Middle frontal gyrus (tissue), 1 donor: Measurements from ENCODE around the gene NOS1.
A peak's percentile ranks its signal among the peaks of the same experiment; 100 is the strongest.
"Not testable (repeated sequence)": the region's sequence is repeated elsewhere in the genome, so short reads cannot be mapped to it uniquely, and the experiment has no call there.

Experiments used
- DNase-seq: peaks from one replicate; pipeline ENCODE4 v3.0.0-alpha.2; 2015; ENCODE audit warnings: low spot score; ENCODE audit errors: extremely low spot score

The NOS1 gene

DNA sequence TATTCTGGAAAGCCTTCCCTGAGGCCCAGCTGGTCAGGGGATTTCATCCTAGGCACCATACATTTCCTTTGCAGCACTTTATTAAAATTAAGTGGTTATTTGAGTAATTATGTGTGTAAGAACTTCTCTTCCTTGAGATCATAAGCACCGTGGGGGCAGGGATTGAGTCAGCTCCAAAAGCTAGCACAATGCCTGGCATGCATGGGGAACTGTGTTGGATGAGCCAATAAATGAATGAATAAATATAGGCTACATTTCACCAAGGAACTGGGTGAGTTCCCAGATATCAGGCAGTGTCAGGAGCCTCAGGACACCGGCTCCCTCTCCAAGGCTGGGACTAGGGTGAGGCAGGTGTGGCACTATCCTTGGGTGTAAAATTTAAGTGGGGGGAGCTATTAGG, 88.3 kb downstream of the NOS1 start:
- no peak for DNase-seq

- DNase-seq = no peak
Measured at GRCh38 chr12:117272690-117273089, 88.7 kb downstream of the NOS1 start.

DNA sequence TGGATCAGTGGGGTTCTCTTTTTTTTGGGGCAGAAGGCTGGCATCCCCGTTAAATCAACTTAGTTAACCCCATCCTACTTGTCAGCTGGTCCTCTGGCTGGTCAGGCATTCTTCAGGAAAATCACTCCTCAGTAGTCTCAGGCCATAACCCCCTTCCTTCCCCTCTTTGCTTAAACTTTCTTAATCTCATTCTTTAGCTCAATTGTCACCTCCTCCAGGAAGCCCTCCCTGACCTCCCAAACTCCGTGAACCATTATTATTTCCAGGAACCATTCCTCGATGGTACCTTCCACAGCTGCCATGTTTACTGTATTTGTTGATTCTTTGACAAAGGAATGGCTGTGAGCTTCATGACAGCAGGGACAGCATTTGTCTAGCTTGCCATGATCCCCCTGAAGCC, 98.7 kb downstream of the NOS1 start:
- no peak for DNase-seq

DNA sequence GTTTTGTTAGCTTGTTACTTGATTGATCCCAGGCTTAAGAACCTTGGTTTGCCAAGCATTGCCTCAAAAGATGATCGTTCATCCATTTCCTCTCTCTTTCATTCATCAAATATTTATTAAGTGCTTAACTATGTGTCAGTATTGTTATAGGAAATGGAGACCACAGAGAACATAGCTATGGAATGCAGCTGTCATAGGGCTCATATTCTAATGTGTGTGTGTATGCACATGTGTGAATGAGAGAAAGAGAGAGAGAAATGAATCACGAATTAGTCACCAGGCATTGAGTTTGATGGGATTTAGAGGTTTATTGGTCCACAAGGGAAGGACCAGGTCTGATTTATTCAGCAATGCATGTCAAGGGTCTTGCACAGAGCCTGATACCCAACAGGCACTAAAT, 100.2 kb downstream of the NOS1 start:
- DNase-seq = no peak

GRCh38 chr12:117255386-117255785, 106.0 kb downstream of the NOS1 start:
- no peak for DNase-seq

GRCh38 chr12:117243488-117243887, 117.9 kb downstream of the NOS1 start:
- DNase-seq = no peak

GRCh38 chr12:117241697-117242096, 119.7 kb downstream of the NOS1 start:
- no peak for DNase-seq

DNA sequence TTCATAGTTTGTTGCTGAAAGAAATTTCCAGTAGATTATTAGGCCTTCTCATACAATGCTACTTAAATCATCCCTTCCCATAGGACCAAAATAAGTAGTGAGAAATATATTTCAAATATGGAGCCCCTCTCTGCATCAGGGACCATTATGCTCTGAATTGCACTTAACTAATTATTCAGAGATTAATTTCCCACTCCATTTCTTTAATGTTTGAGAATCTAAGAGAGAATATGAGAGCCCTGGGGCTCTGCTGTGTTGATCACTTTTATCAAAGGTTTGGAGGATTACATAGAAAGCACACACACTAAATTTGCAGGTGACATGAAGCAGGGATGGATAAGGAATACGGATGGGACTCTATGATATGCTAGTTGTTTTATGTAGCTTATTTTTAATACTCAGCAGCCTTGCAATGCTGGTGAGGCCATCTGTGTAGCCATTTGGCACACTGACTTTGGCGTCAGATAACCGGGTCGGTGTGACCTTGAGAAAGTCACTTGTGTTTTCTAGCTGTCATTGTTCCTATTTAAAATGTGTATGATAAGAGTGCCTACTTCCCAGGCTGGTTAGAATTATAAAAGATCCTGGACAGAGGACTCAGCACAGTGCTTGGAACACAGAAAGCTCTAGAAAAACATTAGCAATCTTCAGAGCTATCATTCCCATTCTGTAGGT, 121.2 kb downstream of the NOS1 start:
- DNase-seq = no peak

GRCh38 chr12:117236456-117237001, 124.9 kb downstream of the NOS1 start:
- peak; percentile 37 for DNase-seq

- no peak for DNase-seq
Measured at GRCh38 chr12:117235261-117235660, 126.2 kb downstream of the NOS1 start.

DNA sequence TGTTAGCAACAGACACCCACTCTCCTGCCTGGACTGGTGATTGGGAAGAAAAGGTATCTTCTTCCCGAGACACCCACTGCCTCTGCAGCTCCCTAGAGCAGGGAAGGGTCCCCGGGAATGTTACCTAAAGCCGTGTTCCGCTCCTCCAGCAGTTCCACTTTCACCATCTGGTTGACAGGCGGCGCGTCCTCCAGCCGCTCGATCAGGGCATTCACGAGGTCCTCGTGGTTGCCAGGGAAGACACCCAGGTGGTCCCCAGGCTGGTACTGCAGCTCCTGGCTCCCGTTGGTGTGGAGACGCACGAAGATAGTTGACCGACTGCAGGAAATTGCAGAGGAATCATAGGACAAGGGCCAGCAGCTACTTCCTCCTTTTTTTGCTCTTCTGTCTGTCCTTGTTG, 127.0 kb downstream of the NOS1 start:
- no peak for DNase-seq

- DNase-seq = no peak
Measured at GRCh38 chr12:117231750-117232149, 129.7 kb downstream of the NOS1 start.

- no peak for DNase-seq
Measured at GRCh38 chr12:117228239-117228638, 133.2 kb downstream of the NOS1 start.

GRCh38 chr12:117227000-117227653, 134.3 kb downstream of the NOS1 start:
- DNase-seq = no peak

- DNase-seq = no peak
Measured at GRCh38 chr12:117226505-117226904, 134.9 kb downstream of the NOS1 start.

DNA sequence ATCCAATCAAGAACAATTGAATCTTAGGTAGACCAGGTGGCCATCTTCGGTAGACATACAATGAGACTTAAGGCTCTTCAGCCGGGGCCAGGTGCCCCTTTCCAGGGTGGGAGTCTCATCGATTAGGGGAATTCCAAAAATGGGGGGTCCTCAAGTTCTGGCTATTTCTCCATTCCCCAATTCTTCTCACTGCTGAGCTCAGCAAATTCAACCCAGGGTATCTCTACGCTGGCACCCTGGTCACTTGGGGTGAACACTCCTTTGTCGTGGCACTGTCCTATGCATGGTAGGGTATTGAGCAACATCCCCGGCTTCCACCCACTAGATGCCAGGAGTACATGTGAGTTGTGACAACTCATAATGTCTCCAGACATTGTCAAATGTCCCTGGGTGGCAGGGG, 136.2 kb downstream of the NOS1 start:
- DNase-seq = no peak

DNA sequence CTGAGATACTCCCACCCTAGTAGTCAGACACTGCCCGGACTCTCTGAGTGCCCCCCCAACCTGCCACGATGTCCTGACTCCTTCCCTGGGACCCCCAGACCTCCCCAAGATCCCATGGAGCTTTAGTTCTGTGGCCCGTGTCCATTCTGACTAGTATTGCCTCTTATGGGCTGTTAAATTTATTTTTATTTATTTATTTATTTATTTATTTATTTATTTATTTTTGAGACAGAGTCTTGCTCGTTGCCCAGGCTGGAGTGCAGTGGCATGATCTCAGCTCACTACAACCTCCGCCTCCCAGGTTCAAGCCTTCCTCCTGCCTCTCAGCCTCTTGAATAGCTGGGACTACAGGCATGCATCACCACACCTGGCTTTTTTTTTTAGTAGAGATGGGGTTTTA, 140.5 kb downstream of the NOS1 start:
- not testable (repeated sequence) for DNase-seq

DNA sequence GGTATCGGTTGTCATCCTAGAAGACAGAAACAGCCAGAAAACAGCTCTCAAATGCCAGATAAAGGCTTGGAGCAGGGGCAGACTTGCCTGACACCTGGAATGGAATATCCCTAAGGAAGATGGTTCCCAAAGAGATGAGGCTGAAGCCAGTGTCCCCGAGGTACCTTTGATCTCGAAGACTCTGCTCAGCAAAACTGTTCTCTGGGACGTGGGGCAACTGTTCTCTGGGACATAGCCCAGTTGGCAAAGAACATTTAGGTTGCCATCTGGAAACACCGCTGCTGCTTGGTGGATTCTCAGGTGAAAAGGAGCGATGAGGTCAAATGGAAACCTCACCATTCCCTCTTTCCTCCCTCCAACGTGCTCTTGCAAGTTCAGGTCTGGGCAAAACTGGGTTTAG, 143.3 kb downstream of the NOS1 start:
- no peak for DNase-seq

- no peak for DNase-seq
Measured at GRCh38 chr12:117216686-117217085, 144.7 kb downstream of the NOS1 start.

DNA sequence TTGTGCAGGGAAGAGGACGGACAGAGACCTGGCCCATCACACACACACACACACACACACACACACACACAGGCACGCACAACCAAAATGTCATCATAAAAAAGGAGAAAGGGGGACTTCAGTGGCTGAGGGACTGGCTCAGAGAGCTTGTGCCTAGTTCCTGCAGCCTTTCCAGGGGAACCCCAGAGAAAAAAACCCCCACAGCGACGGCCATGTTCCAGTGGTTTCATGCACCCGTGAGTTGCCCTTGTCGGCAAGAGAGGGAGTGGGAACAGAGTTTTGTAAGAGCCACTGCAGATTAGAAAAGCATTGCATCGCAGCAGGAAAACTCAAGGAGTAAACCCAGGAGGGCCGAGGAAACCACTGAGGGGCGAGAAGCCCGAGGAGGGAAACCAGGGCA, 146.6 kb downstream of the NOS1 start:
- no peak for DNase-seq

DNA sequence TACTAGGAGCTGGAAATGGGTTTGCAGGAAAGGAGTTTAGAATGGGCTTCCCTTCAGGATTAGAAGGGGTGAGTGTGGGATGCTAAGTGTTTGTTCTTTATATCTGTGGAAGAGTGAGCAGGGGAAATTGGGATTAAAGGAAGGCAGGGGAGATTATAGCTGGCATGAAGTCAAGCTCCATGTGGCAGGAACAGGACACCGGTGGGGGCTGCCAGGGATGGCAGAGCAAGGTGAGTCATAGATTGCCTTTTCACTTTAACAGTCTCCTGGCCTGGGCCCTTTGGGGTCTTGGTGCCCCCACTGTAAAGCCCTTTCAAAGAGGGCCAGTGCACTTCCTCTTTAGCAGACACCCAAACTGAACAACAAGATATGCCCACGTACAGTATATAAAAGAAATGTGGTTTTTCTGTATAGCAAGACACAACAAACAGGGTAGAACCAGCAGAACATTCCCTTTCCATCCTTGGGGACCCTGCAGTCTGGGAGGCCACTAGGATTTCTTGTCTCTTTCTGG, 148.1 kb downstream of the NOS1 start:
- no peak for DNase-seq

- peak; percentile 73 for DNase-seq
Measured at GRCh38 chr12:117212563-117213190, 148.7 kb downstream of the NOS1 start.
